ENCODE results near the gene SNTB2. TPM values are rescaled to one million over a fixed set of nuclear protein-coding genes. Genes with fewer than 3 reads are reported as not detected.

SNTB2 gene
- total and polyA plus RNA-seq, 2 of the 4 experiments (the other 2 are of a cell fraction), result 23.5 to 47.5 TPM

GRCh38 chr16:69253870-69254341 is 66.9 kb downstream of the SNTB2 start:
- no peak for TF ChIP-seq MXI1 (IDR thresholded peaks at IDR 0.05; ENCODE audit: borderline replicate concordance, low read depth, low read length)
- TF ChIP-seq, protein P1, sequence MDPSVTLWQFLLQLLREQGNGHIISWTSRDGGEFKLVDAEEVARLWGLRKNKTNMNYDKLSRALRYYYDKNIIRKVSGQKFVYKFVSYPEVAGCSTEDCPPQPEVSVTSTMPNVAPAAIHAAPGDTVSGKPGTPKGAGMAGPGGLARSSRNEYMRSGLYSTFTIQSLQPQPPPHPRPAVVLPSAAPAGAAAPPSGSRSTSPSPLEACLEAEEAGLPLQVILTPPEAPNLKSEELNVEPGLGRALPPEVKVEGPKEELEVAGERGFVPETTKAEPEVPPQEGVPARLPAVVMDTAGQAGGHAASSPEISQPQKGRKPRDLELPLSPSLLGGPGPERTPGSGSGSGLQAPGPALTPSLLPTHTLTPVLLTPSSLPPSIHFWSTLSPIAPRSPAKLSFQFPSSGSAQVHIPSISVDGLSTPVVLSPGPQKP (IDR thresholded peaks at IDR 0.05; ENCODE audit: borderline replicate concordance, low read depth, low read length), result no peak
- no peak for TF ChIP-seq MAFK (IDR thresholded peaks at IDR 0.05; ENCODE audit: low read depth, low read length)
- no peak for TF ChIP-seq CTCF (conservative IDR thresholded peaks at IDR 0.05; ENCODE audit: low read depth, low read length)
- TF ChIP-seq POLR2A (IDR thresholded peaks at IDR 0.05; ENCODE audit: low read depth, low read length), result no peak
- TF ChIP-seq RCOR1 (IDR thresholded peaks at IDR 0.05; ENCODE audit: insufficient replicate concordance, low read length), result no peak
- no peak for TF ChIP-seq CEBPB (IDR thresholded peaks at IDR 0.05; ENCODE audit: low read depth, low read length)
- no peak overlapping the region for H3K18ac ChIP-seq (ENCODE audit: low read depth, low read length)
- H2AK9ac ChIP-seq (replicated peaks; ENCODE audit: low read depth, low read length, poor library complexity), result no peak overlapping the region
- intact Hi-C loops (cut with micrococcal nuclease), result no loop called here
- no peak overlapping the region for H3K4me3 ChIP-seq (ENCODE audit: insufficient read depth, low read depth, low read length)
- DNase-seq, result no peak
- CTCF ChIA-PET, result no interaction called here
- no peak overlapping the region for H2BK120ac ChIP-seq (ENCODE audit: low read depth, low read length)
- no peak overlapping the region for H3K56ac ChIP-seq (ENCODE audit: extremely low read depth, insufficient read depth, low read length)
- dilution Hi-C loops (cut with HindIII; ENCODE audit: low sequenced_read_pairs, unreplicated experiment), result no loop called here
- no peak overlapping the region for H3K27ac ChIP-seq (ENCODE audit: insufficient read depth, low read length)
- H3K4me1 ChIP-seq (ENCODE audit: control insufficient read depth, insufficient read depth, low read length), result peaks cover 3% of the 10 kb centered on the region; the same call in 1 of the 2 replicates
- no peak overlapping the region for H2BK5ac ChIP-seq (ENCODE audit: low read depth, low read length, poor library complexity, severe bottlenecking)
- no peak overlapping the region for H3K9ac ChIP-seq (ENCODE audit: low read depth, low read length)
- BruUV-seq (replicated peaks), result no TSS peak
- peaks cover 8% of the 10 kb centered on the region for H3K36me3 ChIP-seq (ENCODE audit: control insufficient read depth, insufficient read depth, low read length)
- H3K4ac ChIP-seq (ENCODE audit: low read depth, low read length), result no peak overlapping the region
- peak; percentile 42 for ATAC-seq (ENCODE audit: low read depth)
- no peak overlapping the region for H3K4me2 ChIP-seq (ENCODE audit: low read depth, low read length)
- peaks cover 12% of the 10 kb centered on the region; the same call in 1 of the 2 replicates for H4K20me1 ChIP-seq (ENCODE audit: insufficient read depth, low read length)
- no peak overlapping the region for H2AFZ ChIP-seq (replicated peaks; ENCODE audit: low read length, poor library complexity)
- in situ Hi-C loops (cut with MboI; ENCODE audit: low sequenced_read_pairs), result no loop called here
- H3K23ac ChIP-seq (ENCODE audit: low read depth, low read length), result no peak overlapping the region
- no peak overlapping the region for H4K91ac ChIP-seq (ENCODE audit: insufficient read depth, low read depth, low read length)
- H2BK15ac ChIP-seq (ENCODE audit: low read depth, low read length), result no peak overlapping the region
- H4K5ac ChIP-seq (ENCODE audit: low read depth, low read length), result no peak overlapping the region; the same call in 1 of the 2 replicates
- H3K9me3 ChIP-seq (ENCODE audit: control insufficient read depth, insufficient read depth, low read length), result no peaks in the 10 kb centered on the region
- H3K9me1 ChIP-seq (ENCODE audit: insufficient read depth, low read length), result no peaks in the 10 kb centered on the region
- H2BK20ac ChIP-seq (ENCODE audit: low read depth, low read length), result no peak overlapping the region
- no peak overlapping the region for H4K8ac ChIP-seq (ENCODE audit: low read depth in 2 of 2, low read length in 2 of 2)
- POLR2A ChIA-PET (ENCODE audit: unreplicated experiment), result no interaction called here
- peak overlapping the region; percentile 43; the same call in 1 of the 2 replicates for H2AK5ac ChIP-seq (ENCODE audit: low read depth, low read length)
- no peak overlapping the region for H3K14ac ChIP-seq (replicated peaks; ENCODE audit: low read depth, low read length)
- H3K27me3 ChIP-seq (ENCODE audit: control insufficient read depth, insufficient read depth, low read length), result no peaks in the 10 kb centered on the region
- peaks cover 27 to 62% of the 10 kb centered on the region in 2 experiments for H3K79me1 ChIP-seq (ENCODE audit: low read depth in 1 of 2, low read length in 2 of 2)
- 50% methylated on average over 1 of the region's 5 CpGs; no CpG with 5 or more reads in 1 of the 2 experiments for WGBS, 2 experiments (ENCODE audit: extremely low coverage in 2 of 2, insufficient read length in 1 of 2)

Measured in IMR-90 (cell line).